Dedifferentiated amniotic fluid mesenchymal stem cell (primary cell): Measurements from ENCODE around the gene PDCD1.
"Not testable (repeated sequence)": the region's sequence is repeated elsewhere in the genome, so short reads cannot be mapped to it uniquely, and the experiment has no call there.

Experiments
- DNase-seq: peaks from one replicate; pipeline ENCODE4 v3.0.0-alpha.2; 2016; ENCODE audit errors: extremely low spot score

The PDCD1 gene

DNA sequence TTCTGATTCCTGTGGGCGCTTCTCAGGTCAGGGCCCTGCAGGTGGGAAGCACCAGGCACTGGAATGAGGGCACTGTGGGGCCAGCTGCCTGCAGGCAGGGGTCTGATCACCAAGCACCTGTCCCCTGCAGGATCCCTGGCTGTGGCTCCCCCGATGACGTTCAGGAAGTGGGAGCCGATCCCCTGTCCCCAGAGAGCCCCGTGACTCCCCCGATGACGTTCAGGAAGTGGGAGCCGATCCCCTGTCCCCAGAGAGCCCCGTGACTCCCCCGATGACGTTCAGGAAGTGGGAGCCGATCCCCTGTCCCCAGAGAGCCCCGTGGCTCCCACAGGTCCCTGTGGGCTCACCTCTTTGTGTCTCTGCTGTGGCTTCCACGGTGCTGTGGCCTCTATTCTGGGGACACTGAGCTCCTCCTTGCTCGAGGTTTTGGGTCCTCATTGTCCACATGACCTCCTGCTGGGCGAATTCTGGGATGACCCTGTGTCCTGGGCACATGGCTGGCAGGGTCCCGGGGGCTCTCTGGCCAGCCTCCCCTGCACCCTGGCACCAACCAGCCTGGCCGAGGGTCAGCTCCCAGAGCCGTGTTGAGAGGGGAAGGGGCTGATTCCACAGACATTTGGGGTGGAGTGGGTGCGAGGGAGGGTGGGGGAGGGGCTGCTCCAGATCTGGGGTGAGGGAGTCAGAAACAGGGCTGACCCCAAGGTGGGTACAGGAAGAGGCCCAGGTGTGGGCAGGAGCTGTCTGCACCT, 44.9 kb downstream of the PDCD1 start:
- DNase-seq, result no peak

DNA sequence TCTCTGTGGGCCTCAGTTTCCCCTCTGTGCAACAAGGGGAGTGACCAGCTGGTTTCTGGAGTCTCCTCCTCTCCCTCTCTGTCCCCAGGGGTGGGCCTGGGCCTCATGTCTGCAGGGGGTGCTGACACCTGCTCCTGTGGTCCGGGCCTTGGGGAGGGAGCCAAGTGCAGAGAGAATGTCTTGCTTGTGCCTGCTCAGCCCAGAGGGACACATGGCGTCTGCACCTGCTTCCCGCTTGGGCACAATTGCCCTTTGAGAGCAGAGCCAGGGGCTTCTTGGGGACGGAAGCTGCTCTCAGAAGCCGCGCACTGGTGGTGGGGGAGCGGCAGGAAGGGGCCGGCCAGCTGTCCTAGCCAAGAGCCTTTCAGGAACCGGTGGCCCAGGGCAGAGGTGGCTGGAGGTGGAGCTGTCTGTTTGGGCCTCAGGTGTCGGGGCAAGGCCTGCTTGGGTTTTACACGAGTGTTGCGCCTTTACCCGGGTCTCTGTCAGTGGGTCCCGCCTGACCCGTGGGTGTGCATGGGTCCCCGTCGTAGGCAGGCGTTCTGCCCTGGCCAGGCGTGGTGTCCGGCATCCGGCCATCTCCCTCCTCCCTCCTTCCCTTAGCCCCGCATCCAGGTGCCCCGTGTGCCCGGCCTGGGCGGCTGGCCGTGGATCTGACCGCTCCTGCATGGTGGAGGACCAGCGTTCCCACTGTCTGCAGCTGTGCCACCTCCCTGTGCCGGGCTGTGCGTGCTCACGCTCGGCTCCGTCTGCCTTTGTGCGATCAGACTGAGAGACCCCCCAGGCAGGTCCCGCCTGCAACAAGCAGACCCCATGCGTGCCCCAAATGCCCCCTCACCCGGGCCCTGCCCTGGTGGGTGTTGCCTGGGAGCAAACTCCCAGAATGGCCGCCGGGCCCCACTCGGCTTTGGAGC, 45.7 kb downstream of the PDCD1 start:
- no peak for DNase-seq

DNA sequence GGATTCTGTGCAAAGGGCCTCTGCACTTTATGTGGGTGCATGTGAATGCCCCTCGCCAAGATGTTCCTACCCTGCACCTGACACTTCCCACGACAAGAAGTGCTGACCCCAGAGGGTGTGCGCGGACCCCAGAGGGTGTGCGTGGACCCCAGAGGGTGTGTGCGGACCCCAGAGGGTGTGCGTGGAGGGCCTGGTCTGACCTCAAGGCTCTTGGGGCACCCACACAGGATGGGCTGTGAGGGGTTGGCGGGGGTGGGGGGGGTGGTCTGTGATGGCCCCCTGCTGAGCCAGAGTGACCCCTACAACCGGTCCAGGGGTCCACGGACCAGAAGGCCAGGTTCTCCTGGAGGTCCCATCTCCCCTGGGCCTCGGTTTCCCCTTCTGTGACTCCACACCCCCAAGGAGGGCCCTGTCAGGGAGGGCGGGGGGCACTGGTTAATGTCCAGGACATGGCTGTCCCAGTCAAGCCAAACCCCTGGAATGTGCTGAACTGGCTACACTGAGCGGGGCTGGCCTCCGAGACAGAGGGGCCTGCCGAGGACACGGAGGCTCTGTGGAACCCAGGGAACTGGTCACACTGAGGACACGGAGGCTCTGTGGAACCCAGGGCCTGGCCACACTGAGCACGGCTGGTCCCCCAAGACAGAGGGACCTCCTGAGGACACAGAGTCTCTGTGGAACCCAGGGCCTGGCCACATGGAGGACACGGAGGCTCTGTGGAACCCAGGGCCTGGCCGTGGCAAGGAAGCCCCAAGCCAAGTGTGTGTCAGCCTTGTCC, 46.6 kb downstream of the PDCD1 start:
- DNase-seq, result no peak

DNA sequence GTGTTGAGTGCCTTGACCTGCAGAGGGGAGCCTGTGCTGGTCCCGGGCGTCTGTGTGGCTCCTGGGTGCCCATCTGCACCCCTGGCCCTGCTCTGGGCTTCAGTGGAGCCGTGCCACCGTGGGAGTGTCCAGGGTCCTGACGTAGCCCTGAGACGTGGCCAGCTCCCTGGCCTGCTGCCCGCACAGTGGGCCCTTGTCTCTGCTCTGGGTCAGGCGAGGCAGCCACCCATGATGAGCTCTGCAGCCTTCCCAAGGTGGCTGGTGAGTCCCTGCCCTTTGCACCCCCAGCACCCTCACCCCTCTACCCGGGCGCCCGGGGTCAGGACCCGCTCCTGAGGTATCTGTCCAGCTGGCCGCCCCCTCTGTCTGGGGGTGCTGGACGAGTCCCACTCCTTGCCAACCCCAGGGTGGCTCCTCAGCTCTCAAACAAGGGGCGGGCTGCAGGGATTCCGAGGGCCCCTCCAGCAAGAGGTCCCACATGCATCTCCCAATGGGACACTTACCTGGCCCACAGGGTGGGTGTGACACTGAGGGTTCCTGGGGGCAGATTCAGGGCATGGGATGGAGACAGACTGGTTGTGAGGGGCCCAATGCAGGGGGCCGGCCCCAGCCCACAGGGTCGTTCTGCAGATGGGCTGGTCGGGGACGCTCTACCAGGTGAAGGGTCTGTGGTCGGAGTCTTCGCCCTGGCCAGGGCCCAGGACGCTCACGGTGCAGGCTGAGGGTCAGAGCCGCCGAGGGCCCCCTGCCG, 47.3 kb downstream of the PDCD1 start:
- DNase-seq, result no peak

DNA sequence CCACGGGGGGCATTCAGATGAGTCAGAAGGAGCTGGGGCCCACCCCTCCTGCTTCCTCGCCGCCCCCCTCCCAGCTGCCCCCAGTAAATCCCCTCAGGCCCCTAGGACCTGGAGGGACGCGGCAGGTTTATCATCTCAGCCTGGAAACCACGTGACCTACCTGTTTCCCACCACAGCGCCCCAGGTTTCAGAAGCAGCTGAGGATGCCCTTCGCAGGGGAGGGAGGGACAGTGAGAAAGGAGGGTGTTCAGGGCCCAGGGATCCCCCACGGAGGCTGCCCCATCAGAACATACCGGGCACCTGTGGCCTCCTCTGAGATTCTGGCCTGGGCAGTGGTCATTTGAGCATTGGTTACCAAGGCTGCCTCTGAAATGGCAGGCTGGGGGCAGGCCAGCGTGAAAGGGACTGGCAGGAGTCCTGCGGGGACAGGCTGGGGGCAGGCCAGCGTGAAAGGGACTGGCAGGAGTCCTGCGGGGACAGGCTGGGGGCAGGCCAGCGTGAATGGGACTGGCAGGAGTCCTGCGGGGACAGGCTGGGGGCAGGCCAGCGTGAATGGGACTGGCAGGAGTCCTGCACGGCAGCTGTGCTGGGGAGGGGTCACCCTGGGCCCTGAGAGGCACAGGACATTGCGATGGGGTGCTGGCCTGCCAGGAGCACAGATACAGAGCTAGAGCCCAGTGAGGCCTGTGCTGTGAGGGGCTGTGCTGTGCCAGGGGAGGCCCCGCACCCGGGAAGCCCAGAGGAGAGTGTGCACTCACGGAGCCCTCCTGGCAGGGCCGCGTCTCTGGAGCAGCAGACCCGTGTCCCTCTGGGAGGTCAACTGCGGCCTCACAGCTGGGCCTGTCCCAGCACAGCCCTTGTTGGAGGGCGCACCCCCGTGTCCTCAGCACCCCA, 48.1 kb downstream of the PDCD1 start:
- DNase-seq, result no peak

DNA sequence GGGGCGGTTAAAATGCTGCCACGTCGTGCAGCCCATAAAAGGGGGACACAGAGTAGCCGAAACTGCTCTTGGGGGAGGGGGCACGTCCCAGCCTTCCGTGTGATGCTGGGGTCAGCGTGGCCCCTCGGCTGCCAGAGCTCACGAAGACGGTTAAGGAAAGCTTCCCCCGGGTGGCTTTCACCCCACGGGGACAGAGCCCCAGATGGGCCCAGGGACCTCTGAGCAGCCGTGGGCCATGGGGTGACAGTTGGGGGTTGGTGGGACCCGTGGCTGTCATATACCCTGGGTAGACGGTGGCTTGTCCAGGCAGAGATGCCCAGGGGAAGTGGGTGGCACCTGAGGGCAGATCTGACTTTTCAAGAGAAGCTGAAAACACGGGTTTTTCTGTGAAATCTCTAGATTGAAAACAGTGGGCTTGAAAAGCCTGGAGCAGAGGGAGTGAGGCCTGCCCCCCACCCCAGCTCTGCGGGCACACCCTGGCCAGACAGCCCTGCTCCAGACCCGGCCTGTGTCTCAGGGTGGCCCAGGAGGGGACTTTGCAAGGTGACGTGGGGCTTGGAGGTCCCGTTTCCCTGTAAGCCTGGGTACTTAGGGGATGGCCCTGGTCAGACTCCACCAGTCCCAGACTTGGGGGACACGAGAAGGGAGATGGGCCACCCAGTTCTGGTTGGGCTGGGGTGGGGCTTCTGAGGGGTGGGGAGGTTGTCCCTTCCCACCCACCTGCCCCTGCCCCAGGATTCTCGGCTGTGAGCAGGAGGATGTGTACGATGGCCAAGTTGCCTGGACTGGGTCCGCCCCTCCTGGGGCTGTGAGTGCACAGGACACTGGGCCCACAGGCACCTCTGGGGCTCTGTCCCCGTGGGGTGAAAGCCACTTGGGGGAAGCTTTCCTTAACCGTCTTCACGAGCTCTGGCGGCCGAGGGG, 49.0 kb downstream of the PDCD1 start:
- DNase-seq, result no peak

DNA sequence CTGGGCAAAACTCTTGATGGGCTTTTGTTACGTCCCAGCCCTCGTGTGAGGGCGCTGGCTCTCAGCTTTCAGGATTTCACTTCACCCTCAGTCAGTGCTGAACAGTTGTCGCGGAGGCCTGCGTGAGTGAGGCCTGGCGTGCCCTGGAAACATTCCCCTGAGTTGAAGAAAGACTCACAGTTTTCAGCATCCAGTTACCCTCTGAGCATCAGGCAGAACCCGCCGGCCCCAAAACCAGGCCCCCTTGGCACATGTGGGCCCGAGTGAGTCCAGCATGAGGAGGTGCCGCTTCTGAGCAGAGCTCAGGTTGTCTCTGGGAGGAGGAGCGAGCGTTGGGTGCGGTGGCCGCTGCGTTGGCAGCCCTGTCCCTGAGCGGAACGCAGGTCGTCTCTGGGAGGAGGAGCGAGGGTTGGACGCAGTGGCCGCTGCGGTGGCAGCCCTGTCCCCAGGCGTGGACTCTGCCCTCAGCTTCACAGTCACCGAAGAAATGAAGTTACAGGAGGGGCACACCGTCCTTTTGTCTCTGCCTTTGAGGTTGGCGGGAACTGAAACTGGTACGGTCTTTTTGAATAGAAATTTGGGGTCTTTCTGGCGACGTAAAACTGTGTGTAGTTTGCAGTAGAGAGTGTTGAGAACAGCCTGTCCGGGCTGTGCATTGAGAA, 49.8 kb downstream of the PDCD1 start, which contains the start of gene NEU4:
Gene NEU4 (plus strand): TSS at position 473 of the 662 bp plus-strand sequence. CDS start 5,292 bp downstream, outside the sequence.
- DNase-seq, result no peak

DNA sequence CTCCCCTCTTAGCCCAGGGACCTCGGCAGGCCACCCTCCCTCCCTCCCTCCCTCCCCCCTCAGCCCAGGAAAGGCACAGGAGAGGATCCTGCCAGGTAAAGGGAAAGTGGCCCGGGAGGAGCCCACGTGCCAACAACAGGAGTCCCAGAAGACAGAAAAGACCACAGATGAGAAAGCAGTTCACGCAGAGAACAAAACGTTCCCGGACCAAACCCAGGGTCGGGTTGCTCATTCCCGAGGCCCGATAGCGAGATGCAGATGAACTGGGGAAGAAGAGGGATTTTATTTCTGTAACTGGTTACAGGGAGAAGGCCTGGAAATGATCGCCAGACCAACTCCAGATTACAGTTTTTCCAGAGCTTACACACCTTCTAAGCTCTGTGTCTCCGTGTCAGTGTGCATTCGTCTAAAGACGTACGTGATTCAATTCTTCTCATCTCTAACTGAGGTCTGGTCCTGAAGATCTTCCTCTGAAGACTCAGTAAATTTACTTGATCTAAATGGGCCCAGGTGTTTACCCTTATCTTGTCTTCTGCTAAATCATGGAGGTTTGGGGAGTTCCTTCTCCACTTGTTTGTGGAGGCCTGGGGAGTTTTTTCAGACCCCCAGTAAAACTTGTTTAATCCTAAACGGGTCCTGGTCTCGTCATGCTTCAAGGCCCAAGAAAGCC, 50.5 kb downstream of the PDCD1 start:
- no peak for DNase-seq

DNA sequence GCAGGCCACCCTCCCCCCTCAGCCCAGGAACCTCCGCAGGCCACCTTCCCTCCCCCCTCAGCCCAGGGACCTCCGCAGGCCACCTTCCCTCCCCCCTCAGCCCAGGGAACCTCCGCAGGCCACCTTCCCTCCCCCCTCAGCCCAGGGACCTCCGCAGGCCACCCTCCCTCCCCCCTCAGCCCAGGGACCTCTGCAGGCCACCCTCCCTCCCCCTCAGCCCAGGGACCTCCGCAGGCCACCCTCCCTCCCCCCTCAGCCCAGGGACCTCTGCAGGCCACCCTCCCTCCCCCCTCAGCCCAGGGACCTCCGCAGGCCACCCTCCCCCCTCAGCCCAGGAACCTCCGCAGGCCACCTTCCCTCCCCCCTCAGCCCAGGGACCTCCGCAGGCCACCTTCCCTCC, 52.5 kb downstream of the PDCD1 start:
- not testable (repeated sequence) for DNase-seq

DNA sequence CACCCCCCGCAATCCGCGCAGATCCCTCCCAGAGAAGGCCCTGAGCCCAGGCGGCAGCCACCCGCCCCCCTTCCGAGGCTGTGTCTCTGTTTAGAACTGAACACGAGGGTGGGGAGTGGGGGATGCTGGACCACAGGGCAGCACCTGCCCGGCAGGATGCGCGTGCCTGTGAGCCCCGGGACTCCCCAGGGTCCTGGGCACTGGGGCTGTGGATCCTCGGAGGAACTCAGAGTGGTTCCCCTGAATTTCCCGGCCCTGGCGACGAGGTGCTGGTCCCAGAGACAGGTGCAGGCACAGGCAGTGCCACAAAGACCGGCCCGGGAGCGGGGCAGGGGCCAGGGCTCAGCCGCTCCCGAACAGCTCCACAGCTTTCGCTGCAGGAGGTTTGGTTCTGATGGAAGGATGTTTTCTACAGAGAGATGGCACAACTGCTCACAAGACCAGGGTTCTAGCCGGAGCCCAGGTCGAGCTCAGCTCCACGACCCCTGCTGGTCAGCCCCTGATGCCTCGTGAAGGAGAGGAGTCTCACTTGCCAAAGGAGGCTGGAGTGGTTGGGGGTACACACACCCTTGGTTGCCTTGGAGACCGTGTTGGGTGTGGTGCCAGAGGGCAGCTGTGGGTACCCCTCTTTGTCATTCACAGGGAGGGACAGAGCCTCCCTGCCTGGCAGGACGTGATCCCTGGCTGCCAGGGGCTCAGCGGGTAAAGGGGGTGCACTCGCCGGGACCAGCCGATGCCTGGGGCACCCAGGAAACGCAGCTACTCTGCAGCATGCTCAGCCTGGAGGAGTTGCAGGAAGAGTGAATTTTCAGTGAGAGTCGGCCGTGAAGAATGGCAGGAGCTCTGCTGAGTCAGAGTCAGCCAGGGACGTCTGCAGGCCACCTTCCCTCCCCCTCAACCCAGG, 54.1 kb downstream of the PDCD1 start:
- no peak for DNase-seq

DNA sequence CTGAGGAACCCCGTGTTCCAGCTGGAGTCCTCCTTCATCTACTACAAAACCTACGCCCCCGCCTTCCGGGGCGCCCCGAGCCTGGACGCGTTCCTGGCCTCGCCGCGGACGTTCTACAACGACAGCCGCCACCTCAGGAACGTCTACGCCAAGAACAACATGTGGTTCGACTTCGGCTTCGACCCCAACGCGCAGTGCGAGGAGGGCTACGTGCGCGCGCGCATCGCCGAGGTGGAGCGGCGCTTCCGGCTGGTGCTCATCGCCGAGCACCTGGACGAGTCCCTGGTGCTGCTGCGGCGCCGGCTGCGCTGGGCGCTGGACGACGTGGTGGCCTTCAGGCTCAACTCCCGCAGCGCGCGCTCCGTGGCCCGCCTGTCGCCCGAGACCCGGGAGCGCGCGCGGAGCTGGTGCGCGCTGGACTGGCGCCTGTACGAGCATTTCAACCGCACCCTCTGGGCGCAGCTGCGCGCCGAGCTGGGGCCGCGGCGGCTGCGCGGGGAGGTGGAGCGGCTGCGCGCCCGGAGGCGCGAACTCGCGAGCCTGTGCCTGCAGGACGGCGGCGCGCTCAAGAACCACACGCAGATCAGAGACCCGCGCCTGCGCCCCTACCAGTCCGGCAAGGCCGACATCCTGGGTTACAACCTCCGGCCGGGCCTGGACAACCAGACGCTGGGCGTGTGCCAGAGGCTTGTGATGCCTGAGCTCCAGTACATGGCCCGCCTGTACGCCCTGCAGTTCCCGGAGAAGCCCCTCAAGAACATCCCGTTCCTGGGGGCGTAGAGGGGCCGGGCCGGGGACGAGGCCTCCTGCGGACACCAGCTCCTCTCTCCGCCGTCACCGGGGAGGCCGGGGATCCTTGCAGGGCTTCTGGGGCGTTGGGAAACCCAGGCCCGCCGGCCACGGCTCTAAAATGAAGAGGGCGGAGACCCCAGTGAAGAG, 55.0 kb downstream of the PDCD1 start:
- peak; percentile 16 for DNase-seq

DNA sequence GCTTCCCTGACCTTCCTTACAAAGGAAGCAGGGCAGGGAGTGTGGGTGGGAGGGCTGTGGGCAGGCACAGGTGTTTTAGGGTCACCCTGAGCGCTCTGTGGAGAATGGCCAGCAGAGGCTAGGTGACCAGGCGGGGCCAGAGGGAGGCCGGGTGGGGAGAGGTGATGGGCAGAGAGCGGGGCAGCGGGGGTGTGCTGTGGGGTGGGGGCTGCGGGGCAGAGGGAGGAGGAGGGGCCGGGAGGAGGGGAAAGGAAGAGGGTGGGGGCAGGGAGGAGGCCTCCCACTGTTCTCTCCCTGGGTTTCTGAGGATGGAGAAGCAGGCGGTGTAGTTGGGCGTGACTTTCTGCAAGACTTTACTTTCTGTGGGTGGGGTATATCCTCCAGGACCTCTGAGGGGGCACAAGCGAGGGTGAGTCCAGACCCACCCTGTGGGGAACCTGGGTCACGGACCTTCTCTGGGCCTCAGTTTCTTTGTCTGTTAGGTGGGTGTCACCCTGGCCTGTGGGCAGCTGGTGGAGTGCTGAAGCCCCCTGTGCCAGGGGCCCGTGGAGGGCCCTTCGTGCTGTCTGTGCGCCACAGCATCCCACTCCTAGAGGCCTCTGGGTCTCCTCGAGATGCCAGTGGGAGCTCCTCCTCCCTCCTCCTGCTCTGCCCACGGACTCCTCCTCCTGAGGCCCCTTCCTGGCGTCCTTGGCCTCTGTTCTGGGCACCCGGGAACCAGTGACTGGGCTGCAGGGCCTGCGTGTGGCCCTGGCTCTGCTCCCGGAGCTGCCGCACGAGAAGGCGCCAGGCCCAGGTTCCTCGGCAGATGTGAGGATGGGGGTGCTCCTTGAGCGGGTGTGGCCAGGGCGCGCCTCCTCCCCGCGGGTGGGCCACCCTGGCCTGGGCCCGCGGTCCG, 56.0 kb downstream of the PDCD1 start:
- DNase-seq, result no peak

DNA sequence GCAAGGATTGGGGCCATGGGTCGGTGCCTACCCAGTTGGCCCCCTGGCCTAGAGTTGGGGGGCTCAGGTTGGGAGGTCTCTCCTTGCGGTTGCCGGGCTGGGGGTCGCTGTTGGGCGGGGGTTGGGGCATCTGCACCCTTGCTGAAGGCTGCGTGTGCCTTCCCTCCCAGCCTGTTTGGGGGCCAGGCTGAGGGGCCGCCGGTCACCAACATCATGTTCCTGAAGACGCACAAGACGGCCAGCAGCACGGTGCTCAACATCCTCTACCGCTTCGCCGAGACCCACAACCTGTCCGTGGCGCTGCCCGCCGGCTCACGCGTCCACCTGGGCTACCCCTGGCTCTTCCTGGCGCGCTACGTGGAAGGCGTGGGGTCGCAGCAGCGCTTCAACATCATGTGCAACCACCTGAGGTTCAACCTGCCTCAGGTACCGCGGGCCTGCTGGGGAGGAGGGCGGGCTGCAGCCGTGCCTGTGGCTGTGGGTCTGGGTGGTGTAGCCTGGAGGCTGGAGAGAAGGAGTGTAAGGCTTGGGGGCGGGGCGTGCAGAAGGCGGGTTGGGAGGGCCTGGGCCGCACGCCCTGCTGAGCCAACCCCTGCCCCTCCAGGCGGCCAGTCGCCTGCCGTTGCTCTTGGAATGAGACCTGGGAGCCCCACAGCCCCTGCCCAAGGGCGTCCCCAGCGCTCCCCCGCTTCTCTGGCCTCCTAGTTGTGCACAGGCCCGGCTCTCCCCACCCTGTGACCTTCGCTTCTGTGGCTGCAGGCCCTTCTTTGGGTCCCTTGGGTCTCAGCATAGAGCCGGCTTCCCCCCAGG, 56.9 kb downstream of the PDCD1 start:
- DNase-seq, result no peak
